OCI-LY3 (cell line): ENCODE measurements around the gene GUCY1B1.

Experiments used
- H2AFZ ChIP-seq: fragments of 200-600, 300-600 bp; shearing (Covaris generic); 2 replicates; pipeline ENCODE4 v1.6.0; 2014; ENCODE audit warnings: antibody characterized with exemption, low read depth, low read length
- H3K27ac ChIP-seq: fragments of 200-600, 300-600 bp; sonication (generic); 2 replicates; pipeline ENCODE4 v1.5.1; 2014; ENCODE audit warnings: mild to moderate bottlenecking, low read length, moderate library complexity, mixed read lengths
- H3K27me3 ChIP-seq: fragments of 200-600, 300-600 bp; sonication (generic); 2 replicates; pipeline ENCODE4 v1.6.1; 2014; ENCODE audit warnings: low read depth, low read length, mixed read lengths
- H3K36me3 ChIP-seq: fragments of 200-600, 300-600 bp; sonication (generic); replicated peaks from 2 replicates; pipeline ENCODE3; 2014; ENCODE audit warnings: low read depth, low read length, mixed read lengths
- H3K4me1 ChIP-seq: fragments of 300-600, 200-600 bp; sonication (generic); 2 replicates; pipeline ENCODE4 v1.6.1; 2014; ENCODE audit warnings: low read length, mixed read lengths
- H3K4me2 ChIP-seq: fragments of 200-600, 300-600 bp; sonication (generic); 2 replicates; pipeline ENCODE4 v1.6.1; 2014; ENCODE audit warnings: low read length, mixed read lengths
- H3K4me3 ChIP-seq: fragments of 300-600, 200-600 bp; sonication (generic); 2 replicates; pipeline ENCODE4 v1.5.1; 2014; ENCODE audit warnings: antibody characterized with exemption, mild to moderate bottlenecking, low read length, moderate library complexity
- H3K79me2 ChIP-seq: fragments of 300-600, 200-600 bp; shearing (Covaris generic); 2 replicates; pipeline ENCODE4 v1.6.1; 2014; ENCODE audit warnings: mild to moderate bottlenecking, low read length, mixed read lengths
- H3K9ac ChIP-seq: fragments of 300-600, 200-600 bp; shearing (Covaris generic); 2 replicates; pipeline ENCODE4 v1.6.0; 2014; ENCODE audit warnings: mild to moderate bottlenecking, low read length, moderate library complexity
- H3K9me3 ChIP-seq: fragments of 200-600, 300-600 bp; shearing (Covaris generic); 2 replicates; pipeline ENCODE4 v1.6.1; 2014; ENCODE audit warnings: low read length, mixed read lengths; ENCODE audit not compliant: insufficient read depth
- H4K20me1 ChIP-seq: fragments of 200-600, 300-600 bp; sonication (generic); 2 replicates; pipeline ENCODE4 v1.6.1; 2016; ENCODE audit warnings: low read length, mixed read lengths; ENCODE audit not compliant: insufficient read depth
- EZH2phosphoT487 ChIP-seq: fragments of 200-600 bp; shearing (Covaris generic); IDR thresholded peaks from 2 replicates; pipeline ENCODE4 v1.6.1; 2018; ENCODE audit warnings: antibody characterized with exemption, mixed run types, low read depth
- TF ChIP-seq, protein P1 (sequence below): fragments of 200-600, 300-600 bp; sonication (generic); IDR thresholded peaks from 2 replicates; pipeline ENCODE4 v1.5.1; 2014; ENCODE audit warnings: antibody characterized with exemption, low read length, low read depth

The GUCY1B1 gene

DNA sequence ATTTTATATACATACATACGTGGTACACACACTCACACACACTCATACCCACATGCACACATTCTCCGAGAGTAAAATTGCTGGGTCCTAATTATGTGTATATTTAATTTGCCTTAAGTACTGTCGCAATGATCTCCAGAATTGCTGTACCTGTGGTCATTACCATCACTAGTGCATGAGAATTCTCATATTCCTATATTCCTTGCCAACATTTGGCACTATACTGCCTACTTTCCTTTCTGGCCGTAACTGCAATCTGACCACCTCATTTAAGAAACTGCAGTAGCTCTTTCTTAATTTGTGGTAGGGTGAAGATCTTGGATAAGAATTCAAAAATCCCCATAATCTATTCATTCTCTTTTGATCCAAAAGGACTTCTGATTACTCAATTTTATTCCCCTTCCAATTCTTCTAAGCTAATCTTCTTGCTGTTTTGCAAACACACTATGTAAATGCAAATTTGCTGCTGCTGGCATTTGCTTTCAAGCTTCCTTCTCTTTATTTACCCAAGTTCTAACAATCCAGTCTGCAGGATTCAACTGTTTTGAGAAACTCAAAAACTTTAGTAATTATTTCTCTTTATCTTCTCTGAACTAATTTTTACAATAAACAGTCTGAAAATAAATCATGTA is 62.2 kb downstream of the GUCY1B1 start:
- H3K4me1 ChIP-seq = no peaks in the 10 kb centered on the region
- no peak overlapping the region for H2AFZ ChIP-seq
- no peak overlapping the region for H3K9ac ChIP-seq
- H3K27me3 ChIP-seq = no peaks in the 10 kb centered on the region
- H3K79me2 ChIP-seq = no peaks in the 10 kb centered on the region
- H3K4me3 ChIP-seq = no peak overlapping the region
- TF ChIP-seq, protein P1, sequence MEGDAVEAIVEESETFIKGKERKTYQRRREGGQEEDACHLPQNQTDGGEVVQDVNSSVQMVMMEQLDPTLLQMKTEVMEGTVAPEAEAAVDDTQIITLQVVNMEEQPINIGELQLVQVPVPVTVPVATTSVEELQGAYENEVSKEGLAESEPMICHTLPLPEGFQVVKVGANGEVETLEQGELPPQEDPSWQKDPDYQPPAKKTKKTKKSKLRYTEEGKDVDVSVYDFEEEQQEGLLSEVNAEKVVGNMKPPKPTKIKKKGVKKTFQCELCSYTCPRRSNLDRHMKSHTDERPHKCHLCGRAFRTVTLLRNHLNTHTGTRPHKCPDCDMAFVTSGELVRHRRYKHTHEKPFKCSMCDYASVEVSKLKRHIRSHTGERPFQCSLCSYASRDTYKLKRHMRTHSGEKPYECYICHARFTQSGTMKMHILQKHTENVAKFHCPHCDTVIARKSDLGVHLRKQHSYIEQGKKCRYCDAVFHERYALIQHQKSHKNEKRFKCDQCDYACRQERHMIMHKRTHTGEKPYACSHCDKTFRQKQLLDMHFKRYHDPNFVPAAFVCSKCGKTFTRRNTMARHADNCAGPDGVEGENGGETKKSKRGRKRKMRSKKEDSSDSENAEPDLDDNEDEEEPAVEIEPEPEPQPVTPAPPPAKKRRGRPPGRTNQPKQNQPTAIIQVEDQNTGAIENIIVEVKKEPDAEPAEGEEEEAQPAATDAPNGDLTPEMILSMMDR = no peak
- TF ChIP-seq EZH2phosphoT487 = no peak
- H3K4me2 ChIP-seq = no peak overlapping the region
- no peaks in the 10 kb centered on the region for H3K9me3 ChIP-seq
- H4K20me1 ChIP-seq = no peaks in the 10 kb centered on the region
- no peak overlapping the region for H3K27ac ChIP-seq
- H3K36me3 ChIP-seq = no peaks in the 10 kb centered on the region

DNA sequence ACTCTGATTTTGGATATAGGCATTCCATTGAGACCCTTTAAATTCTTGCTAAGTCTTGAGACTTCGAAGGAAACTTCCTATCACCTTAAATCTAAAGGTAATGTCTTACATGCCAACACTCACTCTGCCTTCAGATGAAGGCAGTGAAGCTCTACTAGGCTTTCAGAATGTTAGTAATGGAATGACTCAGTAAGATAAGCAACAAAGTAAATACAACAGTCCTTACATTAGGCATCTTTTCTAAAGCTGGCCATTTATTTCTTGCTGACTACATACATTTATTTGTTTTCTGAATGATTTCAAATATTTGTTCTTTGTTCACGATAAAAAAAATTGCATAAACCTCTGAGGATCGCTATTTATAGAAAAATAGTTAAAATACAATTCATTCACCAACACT is 63.8 kb downstream of the GUCY1B1 start:
- Histone ChIP-seq H3K36me3 (no peaks in the 10 kb centered on the region), H3K4me2 (no peak overlapping the region), H3K27me3 (no peaks in the 10 kb centered on the region), H3K9ac (no peak overlapping the region), H3K4me3 (no peak overlapping the region), H2AFZ (no peak overlapping the region), H3K27ac (no peak overlapping the region), H3K4me1 (no peaks in the 10 kb centered on the region), H3K79me2 (no peaks in the 10 kb centered on the region), H3K9me3 (no peaks in the 10 kb centered on the region), H4K20me1 (no peaks in the 10 kb centered on the region)
- TF ChIP-seq, protein P1 = no peak
- no peak for TF ChIP-seq EZH2phosphoT487

DNA sequence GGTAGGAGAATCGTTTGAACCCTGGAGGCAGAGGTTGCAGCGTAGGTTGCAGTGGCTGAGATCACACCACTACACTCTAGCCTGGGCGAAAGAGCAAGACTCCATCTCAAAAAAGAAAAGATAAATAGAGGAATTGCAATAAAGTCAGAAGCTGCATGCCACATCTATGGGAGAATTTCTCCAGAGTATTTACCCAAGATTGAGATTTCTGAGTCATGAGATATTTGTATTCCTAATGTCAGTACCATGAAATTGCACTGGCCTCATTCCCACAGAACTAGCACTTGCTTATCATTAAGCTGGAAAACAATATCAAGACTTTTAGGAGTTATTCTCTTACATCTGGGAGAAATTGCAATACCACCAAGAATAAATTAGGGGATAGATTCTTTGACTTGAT is 69.8 kb downstream of the GUCY1B1 start:
- Histone ChIP-seq H3K4me1 (no peaks in the 10 kb centered on the region), H3K4me2 (no peak overlapping the region), H3K27ac (no peak overlapping the region), H3K79me2 (no peaks in the 10 kb centered on the region), H4K20me1 (no peaks in the 10 kb centered on the region), H3K36me3 (no peaks in the 10 kb centered on the region), H3K9ac (no peak overlapping the region), H3K27me3 (no peaks in the 10 kb centered on the region), H3K4me3 (no peak overlapping the region), H3K9me3 (no peaks in the 10 kb centered on the region), H2AFZ (no peak overlapping the region)
- TF ChIP-seq, protein P1 = no peak
- no peak for TF ChIP-seq EZH2phosphoT487

DNA sequence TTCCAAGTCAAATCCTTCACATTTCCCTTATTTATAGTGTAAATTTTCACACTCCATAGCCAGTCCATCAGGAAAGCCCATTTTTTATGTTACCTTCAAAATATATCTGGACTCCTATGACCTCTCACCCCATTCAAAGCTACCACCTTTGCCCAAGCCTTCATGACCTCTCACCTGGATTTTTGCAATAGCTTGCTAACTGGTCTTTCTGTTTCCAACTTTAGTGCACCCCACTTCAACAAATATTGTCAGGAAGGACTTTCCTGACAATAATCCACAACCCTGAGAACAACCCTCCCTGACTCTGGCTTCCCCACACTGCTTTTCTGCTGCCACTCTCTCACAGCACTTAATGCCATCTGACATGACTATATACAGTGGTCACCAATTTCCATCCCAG is 73.8 kb downstream of the GUCY1B1 start:
- H3K27ac ChIP-seq = no peak overlapping the region
- H4K20me1 ChIP-seq = no peaks in the 10 kb centered on the region
- TF ChIP-seq, protein P1 = no peak
- no peak for TF ChIP-seq EZH2phosphoT487
- no peak overlapping the region for H3K4me2 ChIP-seq
- no peaks in the 10 kb centered on the region for H3K79me2 ChIP-seq
- peaks cover 9% of the 10 kb centered on the region for H3K4me1 ChIP-seq
- H3K36me3 ChIP-seq = no peaks in the 10 kb centered on the region
- H3K9me3 ChIP-seq = no peaks in the 10 kb centered on the region
- no peak overlapping the region for H2AFZ ChIP-seq
- no peaks in the 10 kb centered on the region for H3K27me3 ChIP-seq
- no peak overlapping the region for H3K4me3 ChIP-seq
- H3K9ac ChIP-seq = no peak overlapping the region
